Activated CD4-positive, alpha-beta T cell treated with anti-CD3 and anti-CD28 coated beads, Interleukin-2, amount 50 U/mL, for 4 hours (primary cell): ENCODE results near the gene TNS3.

Experiments
- DNase-seq, 2 experiments: peaks; one replicate each; pipeline ENCODE4 v3.0.0-alpha.2; 2020

TNS3 gene

DNA sequence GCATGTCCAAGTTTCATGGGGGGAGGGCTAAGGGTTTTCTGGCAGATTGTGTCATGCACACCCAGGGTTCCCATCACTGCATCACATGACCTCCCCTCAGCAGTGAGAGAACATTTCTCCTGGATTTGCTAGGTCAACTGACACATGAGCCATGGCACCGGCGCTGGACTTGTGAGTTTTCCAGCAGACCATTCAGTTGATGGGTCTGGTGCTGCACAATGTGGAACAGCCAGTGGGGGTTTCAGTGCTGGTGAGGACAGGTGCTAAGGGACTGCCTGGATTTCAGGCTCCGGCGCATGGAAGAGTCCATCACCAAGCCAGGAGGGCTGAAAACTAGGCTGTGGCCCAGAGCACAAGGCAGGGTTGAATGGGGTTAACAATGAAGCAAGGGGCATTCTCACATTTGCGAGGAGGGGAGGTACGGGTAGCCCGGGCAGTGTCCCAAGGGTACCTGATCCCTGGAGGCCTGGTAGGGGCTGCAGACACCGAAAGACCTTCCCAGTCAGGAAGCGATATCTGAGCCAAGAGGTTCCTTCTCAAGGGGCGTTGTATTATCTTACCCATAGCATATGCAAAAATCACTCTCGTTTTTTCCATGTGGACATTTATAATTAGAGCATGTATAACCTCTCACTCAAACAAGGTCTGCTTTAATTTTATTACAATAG, 203.0 kb downstream of the TNS3 start:
- DNase-seq: no peak

DNA sequence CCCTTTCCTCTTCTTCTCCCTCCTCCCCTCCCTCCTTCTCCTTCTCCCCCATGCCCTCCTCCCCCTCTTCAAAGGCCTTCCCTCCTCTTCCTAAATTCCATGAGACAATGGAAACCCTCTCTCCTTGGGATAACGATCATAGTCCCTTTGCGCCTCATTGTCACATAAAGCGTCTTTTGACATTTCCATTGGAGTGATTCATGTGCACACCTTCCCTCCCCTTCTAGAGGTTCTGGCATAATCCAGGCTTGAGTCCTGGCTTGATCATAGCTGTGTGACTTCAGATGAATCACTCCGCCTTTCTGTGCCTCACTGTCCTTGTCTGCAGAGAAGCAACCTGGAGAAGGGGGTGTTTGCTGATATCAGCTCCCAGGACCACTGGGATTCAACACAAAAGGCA, 204.2 kb downstream of the TNS3 start:
- no peak for DNase-seq

DNA sequence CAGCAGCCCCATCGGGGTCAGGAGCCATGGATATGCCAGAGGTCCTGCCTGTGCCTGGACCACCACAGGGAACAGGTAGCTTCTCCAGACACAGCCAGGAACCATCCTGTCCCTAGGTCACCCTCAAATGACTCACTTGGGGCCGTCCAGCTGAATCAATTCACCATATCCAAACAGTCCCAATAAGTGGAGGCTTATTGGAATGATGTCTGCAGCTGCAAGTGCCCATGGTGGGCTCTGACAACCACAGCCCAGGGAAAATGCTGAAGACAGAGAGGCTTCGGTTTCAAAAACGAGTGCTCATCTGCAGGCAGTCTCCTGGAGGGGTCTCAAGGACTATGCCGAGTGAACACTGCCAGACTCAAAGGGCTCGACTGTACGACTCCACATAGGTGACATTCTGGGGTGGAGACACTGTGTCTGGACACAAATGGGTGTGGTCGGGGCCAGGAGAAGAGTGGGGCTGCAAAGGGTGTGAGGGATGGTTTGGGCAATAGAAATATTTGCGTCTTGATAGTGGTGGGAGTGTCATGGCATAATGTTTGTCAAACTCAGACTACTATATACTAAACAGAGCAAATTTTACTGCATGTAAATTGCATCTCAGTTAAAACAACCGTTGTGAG, 204.8 kb downstream of the TNS3 start:
- no peak for DNase-seq

DNA sequence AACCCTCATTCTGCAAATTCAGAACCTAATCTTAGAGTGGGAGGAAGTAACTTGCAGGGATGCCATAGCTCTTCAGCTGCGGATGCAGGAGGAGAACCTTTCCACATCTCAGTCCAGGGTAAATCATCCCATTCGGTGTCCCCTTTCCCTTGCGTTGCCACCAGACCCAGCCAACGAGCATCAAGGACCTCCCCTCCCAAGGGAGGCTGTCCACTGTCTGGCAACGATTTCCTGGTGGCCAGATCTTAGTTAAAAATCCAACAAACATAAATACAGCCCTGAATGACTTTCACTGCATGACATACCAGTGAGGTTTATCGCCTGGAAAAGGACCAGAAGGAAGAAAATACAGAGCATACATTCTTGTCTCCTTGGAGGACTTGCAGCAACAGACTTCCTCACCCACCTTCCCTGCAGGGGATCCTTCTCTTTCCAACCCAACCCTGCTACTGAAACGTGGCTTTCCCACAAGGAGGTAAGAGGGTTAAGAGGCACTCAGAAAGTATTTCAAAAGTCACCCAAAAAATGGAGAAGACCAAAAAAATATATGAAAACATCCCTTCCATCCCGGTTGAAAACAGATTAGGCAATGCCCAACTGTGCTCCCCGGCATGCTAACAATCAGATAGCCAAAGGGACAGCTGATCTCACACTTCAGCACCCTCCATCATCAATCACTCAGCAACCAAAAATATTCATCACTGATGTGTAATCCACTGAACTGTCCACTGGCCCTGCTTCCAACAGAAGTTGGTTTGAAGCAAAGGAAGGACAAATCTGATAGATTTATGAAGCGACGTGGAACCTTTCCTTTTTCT, 206.6 kb downstream of the TNS3 start:
- no peak for DNase-seq

DNA sequence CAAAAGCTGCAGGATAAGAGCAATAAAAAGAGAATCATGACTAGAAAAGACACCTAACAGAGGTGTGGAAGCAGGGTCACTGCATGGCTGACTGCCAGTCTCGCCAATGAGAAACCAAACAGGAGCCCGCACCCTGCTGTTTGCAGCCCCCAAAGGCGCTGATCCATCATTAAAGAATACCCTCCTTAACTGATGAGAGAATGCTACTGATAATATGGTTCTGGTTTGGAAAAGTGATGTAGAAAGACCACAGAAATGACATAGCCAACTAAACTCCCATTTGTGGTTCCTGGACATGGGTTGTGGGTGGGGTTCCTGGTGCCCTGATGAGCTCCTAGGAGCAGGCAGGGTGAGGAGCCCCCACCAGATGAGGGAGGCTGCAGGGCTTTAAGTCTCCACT, 207.4 kb downstream of the TNS3 start:
- DNase-seq: no peak

DNA sequence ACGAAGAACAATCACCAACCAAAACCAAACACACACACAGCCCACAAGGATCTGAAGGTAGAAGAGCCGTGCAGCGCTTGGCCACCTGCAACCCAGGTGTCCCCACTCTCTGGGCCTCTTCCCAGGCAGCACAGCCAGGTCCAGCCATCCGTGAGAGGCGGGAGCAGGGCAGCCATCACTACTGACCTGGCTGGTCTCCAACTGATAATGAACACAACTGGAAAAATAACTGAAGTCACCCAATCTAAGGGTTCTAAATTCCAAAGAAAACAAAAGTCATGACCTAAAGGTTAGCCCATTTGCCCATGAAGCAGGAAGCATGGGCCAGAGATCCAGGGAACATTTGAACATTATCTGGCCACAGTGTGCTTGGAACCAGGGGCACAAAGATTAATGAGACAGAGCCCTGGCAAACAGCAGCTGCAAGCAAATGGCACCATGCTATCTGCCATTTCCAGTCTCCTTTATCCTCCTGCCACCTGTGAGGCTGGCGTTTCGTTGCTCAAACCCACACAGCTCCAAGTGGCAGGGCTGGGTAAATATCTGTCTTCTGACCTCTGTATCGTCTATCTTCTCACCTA, 207.9 kb downstream of the TNS3 start:
- no peak for DNase-seq

DNA sequence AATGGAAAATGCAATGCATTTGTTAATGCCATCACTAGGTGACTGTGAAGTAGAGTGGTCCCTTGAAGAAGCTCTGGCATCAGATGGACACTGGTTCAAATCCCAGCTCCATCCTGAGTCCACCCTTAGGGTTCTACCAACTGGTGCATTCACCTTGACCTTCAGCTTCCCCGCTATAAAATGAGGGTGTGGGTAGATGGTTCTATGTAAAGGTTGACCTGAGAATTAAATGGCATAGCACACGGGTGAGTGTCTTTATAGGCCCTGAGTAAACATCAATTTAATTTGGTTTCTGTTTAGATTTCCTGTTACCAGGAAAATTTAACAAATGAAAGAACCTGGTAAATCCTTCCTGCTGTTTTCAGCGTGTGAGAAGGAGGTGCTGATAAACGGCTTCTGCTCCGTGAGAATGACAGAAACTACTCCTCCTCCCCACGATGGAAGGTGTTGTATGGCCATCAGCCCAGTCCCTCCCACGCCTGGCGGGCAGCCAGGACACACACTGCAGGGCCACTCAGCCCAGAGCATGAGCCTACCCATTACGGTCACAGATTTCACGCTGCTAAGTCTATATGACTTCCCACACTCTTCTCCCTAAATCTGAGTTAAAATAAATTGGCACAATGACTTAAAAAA, 210.1 kb downstream of the TNS3 start:
- no peak for DNase-seq

DNA sequence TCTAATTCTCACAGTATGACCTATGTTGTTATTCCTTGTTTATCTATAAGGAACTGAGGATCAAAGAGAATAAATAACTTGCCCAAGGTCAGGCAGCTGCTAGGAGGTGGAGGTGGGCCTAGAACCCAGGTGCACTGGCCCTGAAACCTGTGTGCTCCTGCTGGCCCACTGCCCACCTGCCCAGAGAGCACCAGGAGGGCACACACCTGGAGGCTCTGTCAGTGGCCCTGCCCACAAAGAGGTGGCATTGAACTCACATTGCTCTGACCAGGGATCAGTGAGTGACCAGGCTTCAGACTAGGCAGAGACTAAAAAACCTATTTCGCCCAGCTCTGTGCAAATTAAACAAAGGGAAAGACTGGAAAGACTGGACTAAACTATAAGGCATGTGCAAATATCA, 210.6 kb downstream of the TNS3 start:
- no peak for DNase-seq

DNA sequence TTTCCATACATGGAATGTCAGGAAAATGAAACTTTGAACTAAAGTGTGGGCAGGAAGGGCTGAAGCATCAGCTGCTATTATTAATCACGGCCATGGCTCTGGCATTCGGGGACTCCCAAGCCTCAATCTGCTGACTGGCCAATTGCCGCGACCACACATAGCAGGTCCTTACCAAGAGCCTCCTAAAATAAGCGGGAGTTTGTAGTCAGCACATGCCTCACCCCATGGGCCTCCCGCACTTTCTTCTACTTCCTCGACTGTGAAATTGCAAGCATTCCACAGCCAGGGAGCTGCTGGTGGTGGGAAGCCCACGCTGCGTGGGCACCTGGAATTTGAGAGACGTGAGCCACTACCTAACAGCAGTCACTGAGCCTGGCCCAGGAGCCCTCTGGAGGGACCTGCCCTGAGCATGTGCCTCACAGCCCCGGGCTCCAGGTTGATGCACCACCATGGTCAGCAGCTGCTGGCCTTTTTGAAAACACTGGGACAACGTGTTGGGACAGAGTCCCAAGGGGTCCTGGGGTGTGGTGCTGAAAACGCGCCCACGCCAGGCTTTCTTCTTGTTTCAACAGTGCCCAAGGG, 211.4 kb downstream of the TNS3 start:
- no peak for DNase-seq

DNA sequence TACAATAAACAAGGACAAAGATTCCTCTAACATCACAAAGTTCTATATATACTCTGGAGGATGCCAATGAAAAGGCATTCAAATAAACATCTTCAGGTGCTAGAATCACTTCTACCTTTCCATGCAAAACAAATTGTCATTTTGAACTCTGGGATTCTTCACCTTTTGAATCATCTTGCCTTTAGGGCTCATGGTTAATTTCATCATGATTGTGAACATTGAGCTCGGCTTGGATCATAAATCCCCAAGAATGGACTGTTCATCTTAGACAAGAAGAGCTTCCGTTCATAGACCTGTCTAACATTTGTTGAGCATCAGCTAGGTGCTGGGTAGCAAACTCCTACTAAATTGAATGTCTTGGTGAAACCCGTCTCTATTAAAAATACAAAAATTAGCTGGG, 212.2 kb downstream of the TNS3 start:
- no peak for DNase-seq

DNA sequence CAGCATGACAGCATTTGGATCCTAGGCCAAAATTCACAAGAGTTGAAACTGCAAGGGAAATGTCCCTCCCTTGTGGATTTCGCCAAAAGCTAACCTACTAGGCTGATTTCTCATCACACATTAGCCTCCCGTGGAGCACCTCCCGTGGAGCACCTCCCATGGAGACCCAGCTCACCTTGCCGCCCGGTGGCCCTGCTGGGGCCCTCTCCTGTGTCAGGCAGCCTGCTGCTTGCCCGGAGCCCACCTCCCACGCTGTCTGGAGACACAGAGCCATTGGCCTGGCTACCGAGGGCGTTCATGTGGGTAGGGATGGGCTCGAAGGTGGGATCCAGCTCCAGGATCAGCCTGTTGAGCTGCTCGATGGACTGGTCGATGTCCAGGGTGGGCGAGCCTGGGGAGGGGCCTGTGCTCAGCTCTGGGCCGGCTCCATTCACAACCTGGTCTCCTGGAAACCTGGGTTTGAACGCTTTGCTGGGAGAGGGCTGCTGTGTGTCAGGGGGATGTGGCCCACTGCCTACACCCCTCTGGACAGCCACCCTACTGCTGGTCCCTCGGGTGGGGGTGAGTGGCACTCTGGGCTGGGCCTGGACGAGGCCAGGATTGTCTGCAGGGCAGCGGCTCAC, 213.6 kb downstream of the TNS3 start:
- no peak for DNase-seq

DNA sequence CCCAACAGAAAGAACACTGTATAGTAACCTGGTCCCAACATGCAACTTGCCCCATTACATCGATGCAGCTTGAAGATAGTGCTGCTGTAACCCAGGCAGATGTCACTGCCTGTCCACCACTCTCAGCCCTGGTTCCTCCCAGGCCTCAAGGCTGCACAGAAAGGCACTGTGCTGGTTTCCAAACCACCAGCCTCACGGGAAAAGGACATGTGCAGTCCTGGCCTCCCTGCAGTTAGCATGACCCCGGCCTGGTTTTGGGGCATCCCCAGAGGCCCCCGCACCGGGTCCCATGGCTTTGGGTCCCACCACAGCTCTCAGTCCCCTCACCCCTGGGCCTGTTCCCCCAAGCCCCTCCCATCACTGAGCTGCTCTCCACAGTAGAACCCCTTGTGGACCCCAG, 214.5 kb downstream of the TNS3 start:
- DNase-seq: no peak

DNA sequence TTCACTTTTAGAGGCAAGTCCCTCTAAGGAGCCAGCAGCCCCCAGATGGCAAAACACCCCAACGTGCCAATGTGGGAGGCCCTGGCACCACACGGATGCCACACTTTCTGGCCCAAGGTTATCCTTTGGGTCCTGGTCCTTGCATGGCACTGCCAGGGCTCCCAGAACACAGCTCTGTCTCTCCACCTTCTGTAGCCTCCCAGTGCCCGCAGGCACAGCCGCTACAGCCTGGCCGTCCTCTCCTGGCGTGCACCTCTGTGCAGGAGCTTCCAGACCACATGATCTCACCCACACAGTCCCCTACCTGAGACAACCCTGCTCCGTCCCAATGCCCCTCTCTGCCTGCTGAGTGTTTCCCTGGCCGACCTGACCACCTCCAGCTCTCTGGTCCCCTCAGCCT, 215.0 kb downstream of the TNS3 start:
- no peak for DNase-seq

DNA sequence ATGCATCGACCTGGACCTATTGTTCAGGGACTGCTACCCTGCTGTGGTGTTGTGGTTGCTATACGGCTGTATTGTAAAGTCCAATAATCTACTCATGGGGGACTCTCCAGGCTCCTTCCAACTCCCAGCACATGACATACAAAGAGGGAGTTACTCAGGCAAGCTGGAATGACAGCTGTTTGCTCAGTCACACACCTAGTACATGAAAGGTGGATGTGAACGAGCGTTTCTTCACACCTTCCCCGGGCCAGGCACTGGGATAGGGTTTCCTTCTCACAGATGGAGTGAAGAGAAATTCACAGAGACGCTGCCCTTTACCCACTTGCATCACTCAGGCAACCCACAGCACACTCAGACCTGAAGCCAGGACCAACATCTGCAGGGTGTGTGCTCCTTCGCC, 215.7 kb downstream of the TNS3 start:
- no peak for DNase-seq

DNA sequence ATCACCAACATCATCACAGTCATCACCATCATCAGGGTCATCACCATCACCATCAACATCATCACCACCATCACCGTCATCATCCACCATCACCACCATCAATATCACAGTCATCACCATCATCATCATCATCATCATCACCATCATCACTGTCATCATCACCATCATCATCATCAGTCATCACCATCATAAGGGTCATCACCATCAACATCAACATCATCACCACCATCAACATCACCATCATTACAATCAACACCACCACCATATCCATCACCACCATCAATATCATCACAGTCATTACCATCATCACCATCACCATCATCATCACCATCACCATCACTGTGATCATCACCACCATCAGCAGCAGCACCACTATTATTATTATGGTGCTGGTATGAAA, 218.9 kb downstream of the TNS3 start:
- no peak for DNase-seq

DNA sequence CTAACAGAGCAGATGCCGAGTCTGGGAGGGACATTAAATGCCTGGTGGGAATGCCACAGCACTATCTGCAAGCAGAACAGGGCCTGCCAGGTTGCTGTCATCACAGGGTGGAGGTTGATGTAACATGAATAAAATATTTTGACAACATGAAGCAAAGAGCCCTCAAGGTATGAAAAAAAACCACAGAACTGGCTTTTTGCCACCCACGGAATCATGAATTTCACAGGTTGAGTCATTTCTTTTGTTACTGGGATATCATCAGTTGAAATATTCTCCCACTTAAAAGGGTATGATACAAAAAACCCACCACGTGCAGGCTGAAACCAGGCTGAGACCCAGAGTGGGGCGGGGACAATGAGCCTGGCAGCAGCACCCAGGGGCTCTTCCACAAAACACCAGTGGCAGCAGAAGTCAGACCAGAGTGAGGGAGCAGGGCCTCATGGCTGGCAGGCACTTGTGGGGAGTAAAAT, 220.1 kb downstream of the TNS3 start:
- DNase-seq: no peak

DNA sequence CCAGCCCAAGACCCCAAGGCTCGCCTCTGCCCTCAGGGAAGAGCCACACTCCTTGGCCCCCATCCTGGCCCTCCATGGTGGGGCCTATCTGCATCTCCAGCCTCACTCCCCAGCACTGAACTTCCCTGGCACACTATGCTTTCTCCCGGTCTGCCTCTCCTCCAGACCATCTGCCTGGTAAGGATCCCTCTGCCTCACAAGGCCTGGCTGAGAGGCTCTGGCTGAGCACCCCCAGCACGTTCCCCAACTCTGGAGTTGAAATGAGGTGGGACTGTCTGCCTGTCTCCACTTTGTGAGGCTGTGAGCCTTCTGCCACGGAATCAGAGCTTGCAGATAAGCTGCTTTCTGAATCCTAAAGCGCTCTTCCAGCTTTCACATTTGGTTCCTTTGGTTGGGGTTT, 220.7 kb downstream of the TNS3 start:
- no peak for DNase-seq

DNA sequence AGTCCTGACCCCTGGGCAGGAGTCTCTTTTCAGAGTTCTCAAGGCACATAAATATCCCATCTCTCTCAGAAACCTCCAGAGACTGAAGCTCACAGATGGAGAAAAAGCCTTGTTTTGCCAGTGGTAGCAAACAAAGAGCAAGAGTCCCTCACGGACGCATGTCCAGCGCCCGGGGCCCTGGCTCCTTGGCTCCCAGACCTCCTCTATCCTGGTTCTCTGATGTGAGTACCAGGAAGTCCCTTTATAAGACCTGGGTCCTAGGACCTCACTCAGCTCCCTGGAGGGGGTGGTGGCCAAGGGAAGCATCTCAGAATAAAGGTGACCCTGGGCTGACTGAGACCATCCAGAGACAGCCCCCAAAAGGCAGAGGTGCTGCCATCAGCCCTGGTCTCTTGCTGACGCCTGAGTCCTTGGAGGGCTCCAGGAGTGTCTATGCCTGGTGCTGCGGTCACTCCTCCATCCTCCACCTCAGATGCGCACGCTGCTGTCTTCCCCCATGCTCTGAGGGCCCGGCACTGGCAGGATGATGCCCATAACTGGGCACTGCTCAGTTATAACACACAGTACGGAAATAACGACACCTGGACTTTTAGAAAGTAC, 221.5 kb downstream of the TNS3 start:
- no peak for DNase-seq

DNA sequence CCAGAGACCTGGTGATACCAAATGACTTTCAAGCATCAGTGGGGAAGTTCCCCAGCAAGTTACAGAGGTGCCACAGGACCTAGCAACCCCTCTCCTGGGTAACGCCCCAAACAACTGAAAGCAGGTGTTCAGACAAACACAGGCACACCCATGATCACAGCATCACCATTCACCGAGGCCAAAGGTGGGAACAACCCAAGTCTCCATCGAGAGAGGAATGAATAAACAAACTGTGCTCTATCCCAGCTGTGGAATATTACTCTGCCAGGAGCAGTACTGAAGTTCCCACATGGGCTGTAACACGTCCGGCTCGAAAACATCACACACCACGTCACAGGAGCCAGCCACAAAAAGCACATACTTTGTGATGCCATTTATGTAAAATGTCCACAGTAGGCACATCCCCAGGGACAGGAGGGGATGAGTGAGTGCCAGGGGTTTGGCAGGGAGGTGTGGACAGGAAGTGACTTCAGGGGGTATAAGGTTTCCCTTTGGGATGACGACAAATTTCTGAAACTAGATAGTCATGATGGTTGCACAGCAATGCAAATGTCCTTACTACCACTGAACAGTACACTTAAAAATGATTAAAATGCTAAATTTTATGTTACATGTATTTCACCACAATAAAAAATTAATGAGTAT, 222.8 kb downstream of the TNS3 start:
- no peak for DNase-seq

DNA sequence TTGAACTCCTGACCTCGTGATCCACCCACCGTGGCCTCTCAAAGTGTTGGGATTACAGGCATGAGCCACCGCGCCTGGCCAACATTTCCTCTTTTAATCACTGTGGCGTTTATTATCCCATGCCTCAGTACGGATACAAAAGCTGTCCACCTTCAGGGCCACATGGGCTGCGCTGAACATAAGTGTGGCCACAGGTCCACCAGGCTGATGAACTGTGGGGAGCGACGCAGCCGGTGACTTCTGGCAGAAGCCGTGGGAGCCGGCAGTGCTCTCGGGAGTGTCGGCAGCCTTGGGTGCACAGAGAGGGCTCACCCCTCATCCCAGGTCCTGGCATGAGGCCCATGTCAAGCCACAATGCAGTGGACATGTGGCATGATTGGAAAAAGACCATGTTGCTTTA, 223.6 kb downstream of the TNS3 start:
- DNase-seq: no peak

DNA sequence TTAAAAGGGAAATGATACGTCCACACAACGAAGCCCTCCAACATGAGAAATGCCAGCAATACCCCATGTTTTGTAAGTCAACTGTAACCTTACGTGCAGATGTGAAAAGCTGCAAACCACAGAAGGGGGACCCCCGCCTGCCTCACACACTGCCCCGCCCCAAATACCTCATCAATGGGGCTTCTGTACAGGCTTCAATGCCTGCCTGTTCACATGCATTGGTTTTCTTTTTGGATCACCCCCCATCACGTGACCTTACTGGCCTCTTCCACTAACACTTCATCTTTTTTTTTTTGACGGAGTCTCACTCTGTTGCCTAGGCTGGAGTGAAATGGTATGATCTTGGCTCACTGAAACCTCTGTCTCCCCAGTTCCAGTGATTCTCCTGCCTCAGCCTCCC, 224.0 kb downstream of the TNS3 start:
- DNase-seq: no peak
